ENCODE measurements around the gene ALCAM. TPM values are rescaled to one million over a fixed set of nuclear protein-coding genes. Genes with fewer than 3 reads are reported as not detected.

The ALCAM gene
- total RNA-seq, 4 donors from 2014 or later = 8.0 to 98.4 (median 11.4) TPM

GRCh38 chr3:105328338-105328730 lies 38.4 kb upstream of the ALCAM start:
- DNase-seq (ENCODE audit: low spot score) (no peak), ATAC-seq (ENCODE audit: low FRiP score) (no peak)
- TF ChIP-seq CTCF (IDR thresholded peaks at IDR 0.05) = no peak

GRCh38 chr3:105332961-105333360 lies 33.7 kb upstream of the ALCAM start:
- ATAC-seq (ENCODE audit: low FRiP score) (no peak), DNase-seq (ENCODE audit: low spot score) (no peak)

GRCh38 chr3:105334138-105334882 lies 32.4 kb upstream of the ALCAM start:
- TF ChIP-seq CTCF (IDR thresholded peaks at IDR 0.05) = no peak
- ATAC-seq (ENCODE audit: low FRiP score) = no peak
- DNase-seq (ENCODE audit: low spot score) = no peak

More at GRCh38 chr3:105332961-105333360, 33.7 kb upstream of the ALCAM start:
- no peak for TF ChIP-seq CTCF (IDR thresholded peaks at IDR 0.05)

- ATAC-seq (ENCODE audit: low FRiP score) (no peak), DNase-seq (ENCODE audit: low spot score) (no peak)
- TF ChIP-seq CTCF (IDR thresholded peaks at IDR 0.05) = no peak
These were observed 26.8 kb upstream of the ALCAM start for GRCh38 chr3:105339946-105340345.

GRCh38 chr3:105343991-105344390 lies 22.7 kb upstream of the ALCAM start:
- ATAC-seq (ENCODE audit: low FRiP score) (no peak), DNase-seq (ENCODE audit: low spot score) (no peak)

GRCh38 chr3:105345156-105345555 lies 21.6 kb upstream of the ALCAM start:
- TF ChIP-seq CTCF (IDR thresholded peaks at IDR 0.05) = no peak
- ATAC-seq (ENCODE audit: low FRiP score) (no peak), DNase-seq (ENCODE audit: low spot score) (no peak)

More at GRCh38 chr3:105343991-105344390, 22.7 kb upstream of the ALCAM start:
- TF ChIP-seq CTCF (IDR thresholded peaks at IDR 0.05) = no peak
